ENCODE data around the gene B9D1.

- TF ChIP-seq CTCF (IDR thresholded peaks at IDR 0.05) (no peak), SMAD3 (CRISPR knock-in tag; IDR thresholded peaks at IDR 0.05; ENCODE audit: borderline replicate concordance) (no peak), CBFB (CRISPR knock-in tag; IDR thresholded peaks at IDR 0.05; ENCODE audit: low read depth) (no peak), JUN (CRISPR knock-in tag; IDR thresholded peaks at IDR 0.05) (no peak), SP1 (CRISPR knock-in tag; conservative IDR thresholded peaks at IDR 0.05) (no peak)
- TF ChIP-seq, protein P1, sequence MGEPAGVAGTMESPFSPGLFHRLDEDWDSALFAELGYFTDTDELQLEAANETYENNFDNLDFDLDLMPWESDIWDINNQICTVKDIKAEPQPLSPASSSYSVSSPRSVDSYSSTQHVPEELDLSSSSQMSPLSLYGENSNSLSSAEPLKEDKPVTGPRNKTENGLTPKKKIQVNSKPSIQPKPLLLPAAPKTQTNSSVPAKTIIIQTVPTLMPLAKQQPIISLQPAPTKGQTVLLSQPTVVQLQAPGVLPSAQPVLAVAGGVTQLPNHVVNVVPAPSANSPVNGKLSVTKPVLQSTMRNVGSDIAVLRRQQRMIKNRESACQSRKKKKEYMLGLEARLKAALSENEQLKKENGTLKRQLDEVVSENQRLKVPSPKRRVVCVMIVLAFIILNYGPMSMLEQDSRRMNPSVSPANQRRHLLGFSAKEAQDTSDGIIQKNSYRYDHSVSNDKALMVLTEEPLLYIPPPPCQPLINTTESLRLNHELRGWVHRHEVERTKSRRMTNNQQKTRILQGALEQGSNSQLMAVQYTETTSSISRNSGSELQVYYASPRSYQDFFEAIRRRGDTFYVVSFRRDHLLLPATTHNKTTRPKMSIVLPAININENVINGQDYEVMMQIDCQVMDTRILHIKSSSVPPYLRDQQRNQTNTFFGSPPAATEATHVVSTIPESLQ (CRISPR knock-in tag; IDR thresholded peaks at IDR 0.05), result no peak
Observed at GRCh38 chr17:19372011-19372370, 9.5 kb upstream of the B9D1 start.

Measured in WTC11 (cell line).